Effector memory CD4-positive, alpha-beta T cell (primary cell): Measurements from ENCODE around the gene RNU1-2.
A peak's percentile ranks its signal among the peaks of the same experiment; 100 is the strongest.
"Not testable (repeated sequence)": the region's sequence is repeated elsewhere in the genome, so short reads cannot be mapped to it uniquely, and the experiment has no call there.

ENCODE experiments used
- DNase-seq, 3 donors: peaks; one replicate each; pipeline ENCODE4 v3.0.0-alpha.2; 2020
- H3K27ac ChIP-seq: 2 replicates; pipeline ENCODE4 v1.7.0; 2013; ENCODE audit warnings: mild to moderate bottlenecking, low read length, moderate library complexity; ENCODE audit not compliant: insufficient read depth, poor library complexity, severe bottlenecking
- H3K27me3 ChIP-seq: replicated peaks from 2 replicates; pipeline ENCODE4 v1.7.0; 2013; ENCODE audit warnings: mild to moderate bottlenecking, low read length; ENCODE audit not compliant: insufficient read depth, control insufficient read depth, poor library complexity, severe bottlenecking
- H3K36me3 ChIP-seq: 2 replicates; pipeline ENCODE4 v1.7.0; 2013; ENCODE audit warnings: mild to moderate bottlenecking, low read length, moderate library complexity; ENCODE audit not compliant: control insufficient read depth, insufficient read depth
- H3K4me1 ChIP-seq: 2 replicates; pipeline ENCODE4 v1.7.0; 2013; ENCODE audit warnings: low read length, mild to moderate bottlenecking; ENCODE audit not compliant: control insufficient read depth, insufficient read depth, poor library complexity, severe bottlenecking
- H3K4me3 ChIP-seq: 2 replicates; pipeline ENCODE4 v1.7.0; 2013; ENCODE audit warnings: low read length, low read depth, mild to moderate bottlenecking; ENCODE audit not compliant: insufficient read depth, poor library complexity, severe bottlenecking
- H3K9me3 ChIP-seq: 2 replicates; pipeline ENCODE4 v1.7.0; 2013; ENCODE audit warnings: mild to moderate bottlenecking, low read length, moderate library complexity; ENCODE audit not compliant: control insufficient read depth

RNU1-2 gene

GRCh38 chr1:16888860-16889816, 6.6 kb upstream of the RNU1-2 start:
- peak in 2 of 3 donors; percentile 24 to 43 for DNase-seq
- H3K4me1 ChIP-seq = peaks cover 4% of the 10 kb centered on the region
- no peaks in the 10 kb centered on the region for H3K36me3 ChIP-seq
- peak overlapping the region; percentile 63 for H3K4me3 ChIP-seq
- H3K9me3 ChIP-seq = no peaks in the 10 kb centered on the region
- H3K27me3 ChIP-seq = no peaks in the 10 kb centered on the region
- peak overlapping the region; percentile 45 for H3K27ac ChIP-seq

DNA sequence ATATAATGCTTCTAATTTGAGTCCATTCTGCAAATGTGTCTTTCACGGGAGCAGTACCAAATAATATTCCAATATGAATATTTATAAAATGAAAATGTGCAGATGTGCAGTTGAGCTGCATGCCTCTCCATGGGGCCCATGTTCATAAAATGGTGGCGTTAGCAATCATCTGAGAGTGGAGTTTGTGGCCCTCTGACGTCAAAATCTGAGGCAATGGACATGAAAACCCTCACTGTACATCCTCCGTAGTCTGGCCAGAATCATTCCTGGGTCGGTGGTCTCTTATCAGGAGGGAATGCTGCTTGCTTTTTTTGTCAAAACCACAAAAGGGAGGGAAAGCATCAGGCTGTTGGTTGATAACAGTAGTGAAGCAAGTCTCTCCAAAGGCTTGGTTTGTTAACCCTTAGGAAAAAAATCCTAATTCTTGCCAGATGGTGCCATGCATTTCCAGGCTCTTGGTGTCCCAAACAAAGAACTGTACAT, 5.2 kb upstream of the RNU1-2 start:
- H3K4me3 ChIP-seq, H3K36me3 ChIP-seq, H3K9me3 ChIP-seq, H3K27ac ChIP-seq, H3K27me3 ChIP-seq, H3K4me1 ChIP-seq, DNase-seq: not testable (repeated sequence)

DNA sequence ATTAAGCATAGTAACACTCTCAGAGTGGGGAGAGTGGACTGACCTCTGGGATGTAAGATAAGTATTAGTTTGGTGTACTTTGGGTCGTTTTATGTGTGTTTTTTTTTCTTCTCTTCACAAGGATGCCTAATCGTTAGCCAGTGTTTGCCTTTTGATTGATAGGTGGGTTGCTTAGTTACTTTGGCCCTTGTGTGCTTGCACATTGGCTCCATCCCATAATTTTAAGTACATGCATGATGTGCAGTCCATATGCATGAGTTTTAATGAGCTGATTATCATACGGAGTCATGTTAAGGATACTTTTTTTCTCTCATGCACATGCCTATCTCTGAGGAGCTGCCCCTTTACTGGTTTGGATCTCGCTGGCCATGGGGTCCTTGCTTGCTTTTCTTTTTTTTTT, 4.7 kb upstream of the RNU1-2 start:
- H3K36me3 ChIP-seq, H3K27ac ChIP-seq, DNase-seq, H3K9me3 ChIP-seq, H3K4me3 ChIP-seq, H3K4me1 ChIP-seq, H3K27me3 ChIP-seq: not testable (repeated sequence)

DNA sequence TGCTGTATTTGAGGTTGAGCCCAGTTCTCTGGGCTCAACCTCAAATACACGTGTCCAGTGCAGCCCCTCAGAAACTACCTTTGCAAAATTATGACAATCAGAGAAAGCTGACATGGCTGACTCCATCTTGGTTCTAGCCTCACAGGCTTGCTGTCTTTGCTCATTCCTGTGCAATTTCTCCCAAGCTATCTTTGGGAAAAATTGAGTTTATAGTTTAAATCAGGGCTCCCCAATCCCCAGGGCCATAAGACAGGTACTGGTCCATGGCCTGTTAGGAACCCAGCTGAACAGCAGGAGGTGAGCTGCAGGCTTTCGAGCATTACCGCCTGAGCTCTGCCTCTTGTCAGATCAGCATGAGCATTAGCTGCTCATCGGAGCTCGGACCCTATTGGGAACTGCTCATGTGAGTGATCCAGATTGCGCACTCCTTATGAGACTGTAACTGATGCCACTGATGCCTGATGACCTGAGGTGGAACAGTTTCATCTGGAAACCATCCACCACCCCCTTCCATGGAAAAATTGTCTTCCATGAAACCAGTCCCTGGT, 2.7 kb upstream of the RNU1-2 start:
- not testable (repeated sequence) for H3K9me3 ChIP-seq, H3K4me1 ChIP-seq, H3K36me3 ChIP-seq, DNase-seq, H3K27ac ChIP-seq, H3K27me3 ChIP-seq, H3K4me3 ChIP-seq

- not testable (repeated sequence) for H3K27ac ChIP-seq, H3K4me1 ChIP-seq, H3K27me3 ChIP-seq, H3K9me3 ChIP-seq, DNase-seq, H3K4me3 ChIP-seq, H3K36me3 ChIP-seq
Observed at GRCh38 chr1:16893796-16894195, 2.0 kb upstream of the RNU1-2 start.

DNA sequence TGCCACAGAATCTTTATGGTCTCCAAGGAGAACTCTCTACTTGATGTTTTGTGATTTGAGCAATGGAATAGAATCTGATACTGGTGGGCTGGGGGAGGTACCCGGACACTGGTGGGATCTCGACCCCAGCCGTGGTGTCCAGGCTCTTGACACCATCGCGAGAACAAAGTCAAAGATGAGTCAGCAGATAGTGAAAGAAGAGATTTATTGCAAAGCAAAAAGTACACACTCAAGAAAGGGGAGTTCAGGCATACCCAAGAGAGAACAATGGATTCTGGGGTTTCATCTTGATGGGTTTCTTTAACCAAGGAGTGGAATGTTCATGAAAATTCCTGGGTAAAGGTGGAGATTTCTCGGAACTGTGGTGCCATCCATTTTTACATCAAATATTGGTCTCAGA, 1.4 kb upstream of the RNU1-2 start:
- H3K4me3 ChIP-seq, H3K27me3 ChIP-seq, H3K36me3 ChIP-seq, H3K4me1 ChIP-seq, H3K9me3 ChIP-seq, H3K27ac ChIP-seq, DNase-seq: not testable (repeated sequence)

- H3K36me3 ChIP-seq, H3K4me1 ChIP-seq, H3K27me3 ChIP-seq, H3K9me3 ChIP-seq, DNase-seq: not testable (repeated sequence)
- Histone ChIP-seq H3K4me3 (peak overlapping the region; percentile 8), H3K27ac (peak overlapping the region; percentile 85)
Observed at GRCh38 chr1:16895233-16895597, 565 bp upstream of the RNU1-2 start.

DNA sequence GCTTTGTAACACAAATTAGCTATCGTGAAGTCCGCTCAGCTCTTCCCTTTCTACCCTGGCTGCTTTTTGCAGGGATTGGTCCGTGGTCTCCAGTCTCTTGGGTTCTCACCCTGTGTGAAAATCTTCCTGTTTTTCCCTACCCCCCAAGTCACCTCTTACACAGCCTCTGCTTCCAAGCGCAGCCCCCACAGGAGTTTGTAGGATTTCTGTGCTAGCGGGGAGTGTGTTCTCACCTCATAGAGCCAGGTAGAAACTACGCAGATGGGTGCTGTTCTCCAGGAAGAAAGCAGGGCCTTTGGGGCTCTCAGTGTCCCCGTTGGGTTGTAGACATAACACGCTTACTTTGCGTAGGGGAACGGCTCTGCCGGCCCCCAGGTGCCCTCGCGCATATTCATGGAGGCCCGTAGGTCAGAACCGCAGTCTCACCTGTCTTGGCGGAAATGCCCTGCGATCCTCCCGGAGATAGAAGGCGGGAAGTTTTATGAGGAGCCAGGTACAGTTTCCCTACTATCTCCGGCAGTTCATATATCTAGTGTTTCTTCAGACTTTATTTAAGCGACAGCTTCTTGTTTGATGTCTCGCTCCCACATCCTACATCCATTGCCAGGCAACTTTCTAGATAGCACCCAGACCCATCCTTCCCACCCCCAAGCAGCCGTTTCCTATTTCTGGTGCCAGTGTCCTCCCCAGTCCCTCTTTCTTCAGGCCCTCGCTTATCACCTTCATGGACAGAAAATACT, 706 bp downstream of the RNU1-2 start:
- not testable (repeated sequence) for H3K4me1 ChIP-seq, H3K36me3 ChIP-seq, H3K9me3 ChIP-seq, H3K27me3 ChIP-seq
- DNase-seq = peak; percentile 44 to 72 (median 53)
- H3K4me3 ChIP-seq = peak overlapping the region; percentile 29
- peak overlapping the region; percentile 85 for H3K27ac ChIP-seq

DNA sequence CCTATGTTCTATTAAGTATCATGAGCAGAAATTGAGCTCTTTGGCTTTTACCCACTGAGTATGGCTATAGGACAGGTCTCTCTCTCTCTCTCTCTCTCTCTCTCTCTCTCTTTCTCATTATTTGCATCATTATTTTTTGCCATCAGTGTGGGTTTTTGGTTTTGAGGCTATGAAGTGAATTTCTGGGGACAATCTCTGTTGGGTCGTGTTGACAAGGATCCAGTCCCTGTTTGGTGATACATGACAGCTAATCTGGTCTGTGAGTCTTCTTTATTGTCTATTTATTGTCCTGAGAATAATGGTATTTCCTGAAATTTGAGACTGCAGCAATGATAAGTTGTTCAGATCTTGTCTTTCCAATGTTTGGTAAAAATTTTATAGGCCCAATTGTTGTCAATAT, 1.9 kb downstream of the RNU1-2 start:
- H3K27ac ChIP-seq, DNase-seq, H3K36me3 ChIP-seq, H3K9me3 ChIP-seq, H3K4me1 ChIP-seq, H3K4me3 ChIP-seq, H3K27me3 ChIP-seq: not testable (repeated sequence)

GRCh38 chr1:16898298-16898697, 2.5 kb downstream of the RNU1-2 start:
- not testable (repeated sequence) for H3K27me3 ChIP-seq, DNase-seq, H3K4me1 ChIP-seq, H3K36me3 ChIP-seq, H3K4me3 ChIP-seq, H3K27ac ChIP-seq, H3K9me3 ChIP-seq
